Adrenal gland (tissue), 12 donors: ENCODE results near the gene CPPED1. TPM values are rescaled to one million over a fixed set of nuclear protein-coding genes. Genes with fewer than 3 reads are reported as not detected.

Experiments used
- DNase-seq, 7 donors: peaks; one replicate each; pipeline ENCODE4 v3.0.0-alpha.2; 2019 to 2020
- H3K27ac ChIP-seq, 5 donors: fragments of 200-600 bp; sonication (generic) in 4 of 5; 1 replicate in 3 of 5; 2 replicates in 2 of 5; pipeline versions ENCODE4 v1.5.1 to v1.8.0; 2016 to 2020; ENCODE audit warnings: mild to moderate bottlenecking in 1 of 5
- H3K27me3 ChIP-seq: fragments of 200-600 bp; 2 replicates; pipeline ENCODE4 v1.8.0; 2021
- H3K36me3 ChIP-seq, 2 donors: fragments of 200-600 bp; replicated peaks in 1 of 2; 1 replicate in 1 of 2; 2 replicates in 1 of 2; pipeline versions ENCODE4 v1.5.1 to v1.8.0; 2018 to 2022
- H3K4me1 ChIP-seq, 2 donors: fragments of 200-600 bp; replicated peaks in 1 of 2; 1 replicate in 1 of 2; 2 replicates in 1 of 2; pipeline versions ENCODE4 v1.5.1 to v1.8.0; 2018 to 2021
- H3K4me3 ChIP-seq, 4 donors: fragments of 200-600 bp; sonication (generic) in 3 of 4; one replicate each; pipeline ENCODE4 v1.5.1; 2016 to 2018
- H3K9me3 ChIP-seq, 3 donors: fragments of 200-600 bp; sonication (generic) in 1 of 3; replicated peaks in 1 of 3; 1 replicate in 2 of 3; 2 replicates in 1 of 3; pipeline versions ENCODE4 v1.5.1 to v1.8.0; 2016 to 2021
- CTCF ChIP-seq, 6 experiments: fragments of 450-650 bp in 4 of 6; fragments of 200-600 bp in 2 of 6; sonication (generic) in 1 of 6; IDR thresholded peaks; 1 replicate in 5 of 6; 2 replicates in 1 of 6; pipeline versions ENCODE4 v1.5.1 to v1.8.0; 2016 to 2021; ENCODE audit warnings: antibody characterized with exemption in 6 of 6, mild to moderate bottlenecking in 2 of 6, moderate library complexity in 1 of 6
- POLR2A ChIP-seq, 2 donors: fragments of 450-650 bp; IDR thresholded peaks; one replicate each; pipeline ENCODE4 v1.6.1; 2017; ENCODE audit warnings: antibody characterized with exemption in 2 of 2, mild to moderate bottlenecking in 2 of 2, moderate library complexity in 1 of 2
- WGBS, 4 donors: extraction: QIAGEN DNeasy Blood & Tissue Kit in 2 of 4; methylation state at CpG; one replicate each; pipeline versions ENCODE4 v1.1.5 to v1.1.7; 2013 to 2017; 5-methylcytosine and 5-hydroxymethylcytosine counted together
- intact Hi-C, 2 donors: fragments of 100-400 bp; cut with DNase I; formaldehyde crosslinking; loops; one replicate each; pipeline versions ENCODE4 v1.14.1 to v1.15.0; 2022 to 2023
- polyA plus RNA-seq, 3 donors: library from polyadenylated mRNA; stranded (reverse); fragments of 200-250 nt in 2 of 3; fragments of 350-450 nt in 1 of 3; fragmentation: Illumina TruSeq in 1 of 3; extraction: RNeasy Lipid Tissue Mini Kit (QIAGEN cat#74804) in 1 of 3; gene quantifications; one replicate each; pipeline ENCODE4 v1.2.3, GENCODE V29; 2013 to 2014
- total RNA-seq, 9 donors: library from RNA; depleted of rRNA in 4 of 9; stranded (reverse); fragments of >200 nt in 4 of 9; fragments of 120-200 nt in 1 of 9; fragmentation: NEBNext Ultra II Directional in 1 of 9; extraction: Animal tissue kit (Norgen Biotek cat#: 25700) in 1 of 9; gene quantifications; one replicate each; pipeline versions ENCODE4 v1.1.0 to v1.2.4, GENCODE V29; 2013 to 2023
- donor health status: healthy with polysubstance abuse.
- donor health status: Bipolar disorder and iron deficiency.
- donor health status: DM: yes; HTN: yes; CAD: no.
- donor health status: DM: no; HTN: no; CAD: no.
- donor health status: DM: no; HTN: no; CAD: no.
- donor health status: DM: yes; HTN: yes; CAD: no.

The CPPED1 gene
- total and polyA plus RNA-seq, 12 donors = 8.1 to 38.1 (median 14.2) TPM

GRCh38 chr16:12811441-12812383, 8.0 kb upstream of the CPPED1 start:
- H3K4me3 ChIP-seq = no peak overlapping the region
- H3K27ac ChIP-seq = no peak overlapping the region
- intact Hi-C loops = loop anchor here in 1 of 2 donors (10.0 kb wide), 1 partner anchor 357 kb away; no protein-coding TSS in a partner anchor
- TF ChIP-seq POLR2A (IDR thresholded peaks at IDR 0.05) = no peak
- no peak for TF ChIP-seq CTCF (IDR thresholded peaks at IDR 0.05)
- no peaks in the 10 kb centered on the region for H3K36me3 ChIP-seq
- no peaks in the 10 kb centered on the region for H3K27me3 ChIP-seq
- H3K4me1 ChIP-seq = no peaks in the 10 kb centered on the region
- 85 to 92% (median 89%) methylated on average over 5 of the region's 5 CpGs for WGBS, 4 donors
- DNase-seq = no peak
- no peaks in the 10 kb centered on the region for H3K9me3 ChIP-seq

GRCh38 chr16:12805066-12805465, 1.4 kb upstream of the CPPED1 start:
- WGBS, 4 donors = 83 to 100% (median 87%) methylated on average over 1 to 2 of the region's 2 CpGs
- Histone ChIP-seq H3K4me3 (no peak overlapping the region), H3K27me3 (no peaks in the 10 kb centered on the region), H3K27ac (no peak overlapping the region), H3K9me3 (no peaks in the 10 kb centered on the region), H3K4me1 (peaks cover 14 to 24% of the 10 kb centered on the region in 2 donors), H3K36me3 (no peaks in the 10 kb centered on the region)
- intact Hi-C loops = no loop called here
- TF ChIP-seq POLR2A (IDR thresholded peaks at IDR 0.05) = no peak
- no peak for TF ChIP-seq CTCF (IDR thresholded peaks at IDR 0.05)
- DNase-seq = no peak

- Histone ChIP-seq H3K27ac (no peak overlapping the region), H3K36me3 (no peaks in the 10 kb centered on the region), H3K4me1 (peaks cover 14 to 24% of the 10 kb centered on the region in 2 donors), H3K4me3 (peak overlapping the region in 1 of 4 donors; percentile 68), H3K9me3 (no peaks in the 10 kb centered on the region), H3K27me3 (no peaks in the 10 kb centered on the region)
- WGBS, 4 donors = 77 to 84% (median 81%) methylated on average over 9 of the region's 9 CpGs
- no peak for DNase-seq
- intact Hi-C loops = no loop called here
- no peak for TF ChIP-seq CTCF (IDR thresholded peaks at IDR 0.05)
- no peak for TF ChIP-seq POLR2A (IDR thresholded peaks at IDR 0.05)
Observed at GRCh38 chr16:12804395-12804794, 708 bp upstream of the CPPED1 start.

DNA sequence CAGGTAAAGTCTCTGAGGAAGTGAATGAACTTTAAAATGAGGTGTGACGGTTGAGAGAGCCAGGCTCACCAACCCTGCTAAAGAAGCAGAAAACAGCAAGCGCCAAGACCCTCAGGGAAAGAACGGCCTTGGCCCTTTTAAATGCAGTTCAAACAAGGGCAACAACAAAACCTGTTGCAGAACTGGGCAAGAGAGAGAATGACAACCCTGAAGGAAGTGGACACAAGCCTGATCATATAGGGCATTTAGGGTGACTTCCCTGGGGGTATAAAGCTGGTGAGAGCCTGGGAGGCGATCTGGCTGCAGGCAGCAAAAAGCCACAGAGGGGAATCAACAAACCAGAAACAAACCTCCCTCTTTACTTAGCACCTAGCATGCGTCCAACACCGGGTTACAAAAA, 1.0 kb downstream of the CPPED1 start:
- Histone ChIP-seq H3K9me3 (no peaks in the 10 kb centered on the region), H3K36me3 (no peaks in the 10 kb centered on the region), H3K27me3 (no peaks in the 10 kb centered on the region), H3K4me3 (peak overlapping the region in 2 of 4 donors; percentile 68), H3K4me1 (peaks cover 14 to 24% of the 10 kb centered on the region in 2 donors), H3K27ac (peak overlapping the region in 1 of 5 donors; percentile 91)
- DNase-seq = no peak
- intact Hi-C loops = no loop called here
- TF ChIP-seq POLR2A (IDR thresholded peaks at IDR 0.05) = no peak
- TF ChIP-seq CTCF (IDR thresholded peaks at IDR 0.05) = no peak
- WGBS, 4 donors = 80 to 84% (median 82%) methylated on average over 6 of the region's 6 CpGs
